ENCODE measurements around the gene S100A8. TPM values are rescaled to one million over a fixed set of nuclear protein-coding genes. Genes with fewer than 3 reads are reported as not detected.
"Not testable (repeated sequence)": the region's sequence is repeated elsewhere in the genome, so short reads cannot be mapped to it uniquely, and the experiment has no call there.

The S100A8 gene
- total RNA-seq, 2 donors from 2014 or later, result 112 to 201 TPM

DNA sequence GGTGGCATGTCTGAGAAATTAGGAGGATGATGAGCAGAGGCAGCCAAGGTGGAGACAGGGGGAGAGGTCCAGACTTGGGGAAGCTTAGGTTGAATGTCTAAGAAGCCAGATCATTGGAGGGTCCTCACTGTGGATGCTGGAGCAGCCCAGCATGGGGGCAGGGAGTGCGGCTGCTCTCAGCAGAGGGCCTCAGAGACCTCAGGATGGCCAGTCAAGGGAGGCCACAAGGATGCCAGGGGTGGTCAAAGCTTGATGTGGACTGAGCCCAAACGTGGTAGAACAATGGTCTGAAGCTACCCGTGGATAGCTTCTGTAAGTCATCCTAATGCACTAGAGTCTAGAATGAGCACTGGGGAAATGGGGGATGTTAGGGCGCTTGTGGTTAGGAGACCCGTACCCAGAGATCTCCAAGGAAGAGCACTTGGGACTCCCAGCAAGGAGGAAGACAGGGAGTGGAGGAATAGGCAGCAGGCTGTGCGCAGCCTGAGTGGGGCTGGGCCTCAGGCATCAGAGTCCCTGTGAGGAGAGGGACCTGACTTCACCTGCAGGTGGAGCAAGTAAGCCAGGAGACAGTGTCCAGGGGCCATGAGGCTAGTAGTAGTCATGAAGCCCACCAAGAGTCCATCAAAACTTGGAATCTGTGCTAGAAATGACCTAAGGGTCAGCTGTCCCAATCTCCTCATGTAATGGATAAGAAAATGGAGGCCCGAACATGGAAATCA is 37.5 kb downstream of the S100A8 start:
- intact Hi-C loops (cut with DNase I), result loop anchor here (5.0 kb wide), 2 partner anchors 139 to 214 kb away; partner anchors contain the start of gene S100A2 (in 1 of the 2)
- ATAC-seq (peak in 1 of 2 donors; percentile 5), DNase-seq (no peak)

DNA sequence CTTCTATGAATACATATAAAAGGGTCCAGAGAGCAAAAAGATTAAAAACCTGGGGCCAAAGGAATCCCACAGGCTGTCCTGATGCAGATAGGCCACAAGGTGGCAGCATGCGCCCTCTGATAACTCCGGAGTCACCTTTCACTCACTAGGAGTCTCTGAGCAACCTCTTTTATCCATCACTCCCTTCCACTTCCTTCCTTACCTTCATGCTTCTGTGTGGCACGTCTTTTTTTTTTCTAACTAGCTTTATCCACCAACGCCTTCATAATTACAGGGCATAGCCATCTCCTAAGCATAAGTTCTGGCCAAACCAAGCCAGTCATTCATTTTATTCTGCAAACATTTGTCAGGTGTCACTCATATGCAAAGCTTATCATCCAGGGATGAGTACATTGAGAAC is 38.4 kb downstream of the S100A8 start:
- intact Hi-C loops (cut with DNase I), result loop anchor here (1.0 to 5.0 kb wide), 3 partner anchors 140 to 215 kb away; partner anchors contain the start of gene S100A2 (in 1 of the 2)
- ATAC-seq (peak; percentile 75 to 82), DNase-seq (peak; percentile 72)

DNA sequence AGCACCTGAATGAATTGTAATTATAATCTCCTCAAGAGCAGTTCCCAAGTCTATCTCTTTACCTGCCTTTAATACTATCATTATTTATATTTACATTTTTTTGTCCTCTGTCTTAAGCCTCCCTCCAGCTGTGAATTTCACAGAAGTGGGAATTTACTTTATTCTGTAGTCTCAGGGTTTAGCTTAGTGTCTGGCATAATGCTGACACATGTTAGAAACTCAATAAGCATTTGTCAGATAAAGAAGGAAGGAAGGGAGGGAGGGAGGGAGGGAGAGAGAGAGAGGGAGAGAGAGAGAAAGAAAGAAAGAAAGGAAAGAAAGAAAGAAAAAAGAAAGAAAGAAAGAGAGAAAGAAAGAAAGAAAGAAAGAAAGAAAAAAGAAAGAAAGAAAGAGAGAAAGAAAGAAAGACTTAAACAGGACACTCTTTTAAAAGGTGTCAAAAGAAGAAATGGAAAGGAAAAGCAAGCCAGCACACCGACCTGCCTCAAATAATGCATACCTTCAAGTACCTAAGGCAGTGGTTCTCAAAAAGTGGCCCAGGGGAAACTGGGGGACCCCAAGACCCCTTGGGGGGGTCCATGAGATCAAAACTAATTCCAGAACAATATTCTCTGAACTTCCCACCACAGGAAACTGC is 40.4 kb downstream of the S100A8 start:
- DNase-seq (no peak), ATAC-seq (no peak)
- intact Hi-C loops (cut with DNase I), result loop anchor here (5.0 kb wide), 2 partner anchors 142 to 217 kb away; partner anchors contain the start of gene S100A2 (in 1 of the 2)

DNA sequence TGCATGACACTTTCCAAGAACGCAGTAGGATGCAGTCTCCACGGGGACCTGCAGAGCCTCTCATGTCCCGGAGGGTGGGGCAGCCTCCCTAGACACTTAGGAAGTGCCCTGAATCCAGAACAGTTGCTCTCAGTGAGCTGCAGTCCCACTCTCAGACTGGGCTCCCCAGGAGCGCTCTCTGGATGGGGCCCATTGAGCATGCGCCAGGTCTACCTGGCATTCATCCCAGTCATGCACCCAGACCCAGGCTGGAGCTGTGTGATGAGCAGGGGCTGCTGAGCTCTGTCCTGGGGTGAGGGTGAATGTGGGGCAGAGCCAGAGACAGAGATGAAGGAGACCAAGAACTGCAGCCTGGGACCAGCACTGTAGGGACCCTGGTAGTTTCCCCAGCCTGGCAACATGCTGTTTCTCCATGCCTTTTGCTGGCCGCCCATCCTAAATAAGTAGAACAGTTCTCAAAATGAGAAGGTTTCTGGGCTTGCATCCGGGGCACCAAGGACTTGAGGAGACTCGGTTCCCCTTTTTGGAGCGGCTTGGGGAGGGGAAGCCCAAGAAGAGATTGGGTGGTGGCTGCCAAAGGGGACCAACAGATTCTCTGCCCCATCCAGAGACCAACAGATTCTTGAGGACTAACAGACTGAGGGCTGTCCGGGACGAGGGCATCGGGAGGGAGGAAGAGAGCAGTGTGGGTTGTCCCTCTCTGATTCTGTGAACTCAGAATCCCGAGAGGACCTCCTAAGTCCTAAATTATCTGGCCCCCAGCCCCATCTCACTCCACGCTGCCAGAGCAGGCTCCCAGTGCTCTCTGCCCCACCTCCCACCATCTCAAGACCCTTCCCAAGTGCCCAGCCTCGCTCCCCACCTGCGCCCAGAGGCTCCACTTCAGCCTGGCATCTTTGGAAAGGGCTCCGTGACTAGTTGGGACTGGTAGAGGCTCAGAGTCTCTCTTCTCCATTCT is 41.2 kb downstream of the S100A8 start:
- DNase-seq (no peak), ATAC-seq (no peak)
- intact Hi-C loops (cut with DNase I), result loop anchor here (5.0 kb wide), 2 partner anchors 143 to 218 kb away; partner anchors contain the start of gene S100A2 (in 1 of the 2)

DNA sequence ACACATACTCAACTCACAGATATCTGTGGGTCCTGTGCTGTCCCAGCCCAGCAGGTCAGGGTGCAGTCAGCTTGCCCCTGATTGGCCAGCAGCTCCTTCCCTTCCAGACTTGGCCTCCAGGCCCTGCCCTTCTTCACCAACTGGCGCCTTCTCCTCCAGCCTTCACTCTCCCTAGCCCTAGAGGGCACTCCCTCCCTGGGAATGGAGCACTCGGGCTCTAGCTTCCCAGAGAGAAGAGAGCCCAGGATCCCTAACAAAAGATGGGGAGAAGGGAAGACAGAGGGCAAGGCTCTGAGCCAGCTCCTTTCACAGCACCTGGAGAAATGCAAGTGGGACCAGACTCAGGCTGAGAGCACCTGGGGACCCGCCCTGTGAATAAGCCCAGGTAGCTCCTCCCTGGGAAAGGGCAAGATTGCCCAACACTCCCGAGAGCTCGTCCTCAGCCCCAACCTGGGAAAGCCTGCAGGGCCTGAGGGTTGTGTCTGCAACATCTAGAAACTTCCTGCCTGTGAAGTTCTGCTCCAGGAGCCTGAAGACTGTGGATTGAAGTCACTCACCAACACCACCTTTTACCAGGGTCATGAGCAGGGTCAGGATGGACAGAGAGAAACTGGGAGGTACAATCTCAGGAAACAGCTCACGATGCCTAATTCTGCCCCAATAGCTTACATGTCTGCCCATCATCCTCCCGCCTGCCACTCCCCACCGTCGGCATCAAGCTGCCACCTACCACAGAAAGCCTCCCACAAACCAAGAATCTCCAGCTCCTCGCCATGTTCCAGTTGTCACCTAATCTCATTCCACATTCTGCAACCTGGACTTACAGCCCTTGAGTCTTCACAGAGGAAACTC is 42.1 kb downstream of the S100A8 start, which contains the start of gene PGLYRP4:
TSS of gene PGLYRP4 (minus strand) at position 331 of the 852 bp plus-strand sequence. CDS start 909 bp downstream, outside the sequence.
- intact Hi-C loops (cut with DNase I), result no loop called here
- DNase-seq, result no peak
- no peak for ATAC-seq

DNA sequence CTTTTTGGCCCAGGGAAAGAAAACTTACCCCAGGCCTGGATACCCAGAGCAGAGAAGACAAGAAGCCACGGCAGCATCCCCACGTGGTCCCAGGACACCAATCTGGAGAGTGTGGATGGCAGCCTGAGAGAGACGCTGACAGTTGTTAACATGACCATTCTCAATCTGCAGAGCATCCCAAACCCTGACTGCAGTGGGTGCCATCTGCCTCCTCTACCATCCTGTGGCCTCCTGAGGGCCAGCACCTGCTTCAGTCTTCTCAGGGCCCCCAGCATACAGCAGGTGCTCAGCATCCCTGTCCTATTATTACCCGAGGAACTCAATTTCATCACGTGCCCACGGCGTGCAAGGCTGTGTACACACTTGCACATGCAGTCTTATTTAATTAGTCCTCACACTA is 43.0 kb downstream of the S100A8 start:
- no peak for ATAC-seq
- intact Hi-C loops (cut with DNase I), result no loop called here
- no peak for DNase-seq

DNA sequence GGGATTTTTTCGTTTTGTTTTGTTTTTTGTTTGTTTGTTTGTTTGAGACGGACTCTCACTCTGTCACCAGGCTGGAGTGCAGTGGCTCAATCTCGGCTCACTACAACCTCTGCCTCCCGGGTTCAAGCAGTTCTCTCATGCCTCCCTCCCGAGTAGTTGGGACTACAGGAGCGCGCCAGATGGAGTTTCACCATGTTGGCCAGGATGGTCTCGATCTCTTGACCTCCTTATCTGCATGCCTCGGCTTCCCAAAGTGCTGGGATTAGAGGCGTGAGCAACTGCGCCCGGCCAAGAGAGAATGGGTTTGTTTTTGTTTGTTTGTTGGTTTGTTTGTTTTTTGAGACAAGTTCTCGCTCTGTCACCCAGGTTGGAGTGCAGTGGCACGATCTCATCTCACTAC is 43.8 kb downstream of the S100A8 start:
- intact Hi-C loops (cut with DNase I); DNase-seq; ATAC-seq: not testable (repeated sequence)

DNA sequence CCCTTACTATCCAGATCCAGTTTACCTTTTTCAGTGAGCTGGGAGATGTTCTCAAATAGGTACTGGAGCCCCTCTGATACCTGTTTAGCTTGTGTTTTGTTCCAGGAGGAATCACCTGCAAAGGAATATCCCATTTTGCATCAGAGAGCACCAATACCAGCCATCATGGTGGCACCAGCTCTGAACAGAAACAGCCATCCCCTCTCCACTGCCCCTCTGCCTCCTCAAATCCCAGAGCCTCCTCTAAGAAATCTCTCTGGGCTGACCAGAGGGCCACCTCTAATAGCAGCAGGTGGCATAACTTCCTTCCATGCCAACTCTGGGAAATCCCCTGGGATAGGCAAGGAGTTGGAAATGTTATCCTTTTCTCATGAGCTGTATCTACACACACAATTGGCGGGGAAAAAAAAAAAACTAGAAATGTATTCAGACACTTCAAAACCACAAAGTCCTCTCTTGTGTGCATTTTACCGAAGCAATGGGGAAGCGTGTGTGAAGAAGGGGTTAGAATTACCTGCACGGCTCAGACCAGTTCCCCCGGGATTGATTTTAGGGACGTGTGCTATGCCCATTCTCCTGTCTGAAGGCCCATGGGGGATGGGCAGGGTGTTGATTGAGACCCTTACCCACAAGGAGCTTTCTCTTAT is 44.7 kb downstream of the S100A8 start:
- intact Hi-C loops (cut with DNase I), result no loop called here
- ATAC-seq, result no peak
- DNase-seq, result no peak

DNA sequence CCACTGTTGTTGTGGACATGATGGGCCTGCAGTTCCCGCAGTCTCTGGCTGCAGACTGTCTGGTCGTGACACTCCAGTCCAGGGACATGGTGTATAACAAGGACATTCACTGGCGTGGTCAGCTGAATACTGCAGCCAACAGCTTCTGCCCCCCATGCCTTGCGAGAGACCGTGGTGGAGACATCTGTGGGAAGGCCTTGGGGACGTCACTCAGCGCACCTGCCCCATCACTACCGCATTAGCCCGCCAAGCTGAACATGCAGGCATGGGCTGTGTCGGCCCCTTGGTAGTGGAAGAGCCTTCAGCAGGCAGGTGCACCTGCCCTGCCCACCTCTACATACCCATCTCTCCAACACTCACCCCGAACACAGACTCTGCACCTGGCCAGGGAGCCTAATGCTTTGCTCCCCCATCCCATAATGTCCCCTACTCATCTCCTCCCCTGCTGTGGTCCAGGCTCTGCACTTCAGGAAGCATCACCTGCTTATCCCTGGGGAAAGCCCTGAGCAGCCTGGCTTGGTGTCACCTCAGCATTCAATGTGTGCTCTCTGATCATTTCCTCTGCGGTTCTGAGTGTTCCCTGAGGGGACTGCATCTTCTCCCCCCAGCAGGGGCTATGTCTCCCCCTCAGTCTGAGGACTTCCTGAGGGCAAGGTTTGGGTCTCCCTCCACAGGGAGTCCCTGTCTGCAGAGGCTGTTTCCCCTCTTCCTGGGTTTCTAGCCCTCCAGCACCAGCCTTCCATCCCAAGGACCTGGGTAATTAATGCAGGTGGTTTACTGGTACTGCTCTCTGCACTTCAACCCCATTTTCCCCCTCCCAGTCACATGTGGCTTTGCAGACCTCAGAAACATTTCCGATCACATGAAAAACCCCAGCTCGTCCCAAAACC is 45.4 kb downstream of the S100A8 start:
- intact Hi-C loops (cut with DNase I), result no loop called here
- no peak for ATAC-seq
- no peak for DNase-seq

DNA sequence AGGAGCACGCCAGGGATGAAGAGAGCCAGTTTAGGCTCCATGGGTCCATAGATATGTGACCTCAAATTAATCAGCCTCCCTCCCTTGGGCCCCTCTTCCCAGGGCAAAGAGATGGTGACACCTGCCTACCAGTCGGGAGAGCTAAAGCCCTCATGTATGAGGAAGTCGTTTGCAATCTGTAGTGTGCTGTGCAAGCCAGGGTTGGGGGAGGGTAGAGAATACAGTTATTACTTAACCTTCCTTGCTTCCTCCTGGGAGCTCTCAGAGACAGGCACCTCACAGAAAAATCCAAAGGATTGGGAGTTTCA is 46.2 kb downstream of the S100A8 start:
- ATAC-seq (peak in 1 of 2 donors; percentile 15), DNase-seq (no peak)
- intact Hi-C loops (cut with DNase I), result no loop called here

DNA sequence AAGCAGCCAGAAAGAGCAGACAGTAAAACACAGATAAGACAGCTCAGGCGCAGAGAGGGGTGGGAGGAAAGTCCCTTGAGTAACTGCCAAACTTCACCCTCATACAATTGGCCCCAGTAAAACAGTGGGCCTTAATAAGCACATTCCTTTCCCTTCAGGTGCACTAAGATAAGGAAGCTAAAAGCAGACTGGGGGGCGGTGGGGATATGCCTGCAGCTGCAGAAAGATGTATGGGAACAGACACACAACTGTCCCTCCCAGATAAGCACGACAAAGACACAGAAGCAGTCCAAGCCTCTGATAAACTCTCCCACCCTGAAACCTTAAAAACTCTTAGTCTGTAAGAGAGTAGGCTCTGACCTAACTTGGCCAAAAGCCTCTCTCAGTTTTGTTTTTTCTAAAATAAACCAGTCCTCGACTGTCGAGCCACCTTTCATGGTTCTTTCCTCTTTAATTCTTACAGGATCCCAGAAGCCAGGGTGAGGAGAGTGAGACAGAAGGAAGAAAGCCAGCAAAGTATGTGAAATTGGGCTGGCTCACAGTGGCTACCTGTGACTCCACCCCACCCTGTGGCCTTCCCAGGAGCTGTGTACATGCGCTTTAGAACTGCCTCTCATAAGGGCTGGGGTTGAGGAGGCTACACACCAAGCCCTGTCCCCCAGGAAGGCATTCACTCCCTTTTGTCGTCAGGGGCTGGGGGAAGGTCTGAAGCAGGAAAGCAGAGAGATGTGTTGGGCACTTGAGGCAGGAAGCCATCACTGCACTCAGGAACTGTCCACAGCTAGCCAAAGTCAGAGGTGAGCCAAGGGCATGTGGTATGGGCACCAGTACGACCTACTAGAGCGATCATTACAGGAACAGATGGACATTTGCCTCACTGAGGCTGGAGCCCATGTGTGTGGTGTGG is 46.8 kb downstream of the S100A8 start:
- DNase-seq (no peak), ATAC-seq (no peak)
- intact Hi-C loops (cut with DNase I), result no loop called here

DNA sequence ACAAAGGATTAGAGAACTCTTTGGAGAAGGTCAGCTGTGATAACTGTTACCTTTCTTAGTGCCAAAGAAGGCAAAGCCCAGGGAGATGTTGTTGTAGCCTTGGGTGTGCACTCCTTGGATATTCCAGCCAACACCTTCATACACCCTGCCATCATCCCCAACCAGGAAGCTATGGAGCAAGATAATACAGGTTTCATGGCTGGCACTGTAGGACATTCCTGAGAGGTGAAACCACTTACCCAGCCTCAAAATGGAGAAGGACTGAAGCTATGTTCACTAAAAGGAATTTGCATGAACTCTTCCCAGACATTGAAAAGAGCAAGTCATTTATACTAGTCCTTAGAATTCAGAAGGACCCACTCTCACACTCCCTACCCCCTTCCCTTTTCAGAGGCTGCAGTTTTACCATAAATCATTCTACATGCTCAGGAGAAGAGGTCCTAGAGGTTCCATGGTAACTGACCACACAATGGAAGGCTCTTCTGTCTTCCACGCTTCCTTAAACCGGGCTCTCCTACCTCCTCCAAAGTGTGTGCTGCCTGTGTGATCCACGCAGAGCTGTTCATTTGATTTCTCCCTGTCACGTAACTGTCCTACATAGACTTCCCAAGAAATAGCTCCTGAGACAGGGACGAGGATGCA is 47.7 kb downstream of the S100A8 start:
- no peak for ATAC-seq
- DNase-seq, result no peak
- intact Hi-C loops (cut with DNase I), result no loop called here

DNA sequence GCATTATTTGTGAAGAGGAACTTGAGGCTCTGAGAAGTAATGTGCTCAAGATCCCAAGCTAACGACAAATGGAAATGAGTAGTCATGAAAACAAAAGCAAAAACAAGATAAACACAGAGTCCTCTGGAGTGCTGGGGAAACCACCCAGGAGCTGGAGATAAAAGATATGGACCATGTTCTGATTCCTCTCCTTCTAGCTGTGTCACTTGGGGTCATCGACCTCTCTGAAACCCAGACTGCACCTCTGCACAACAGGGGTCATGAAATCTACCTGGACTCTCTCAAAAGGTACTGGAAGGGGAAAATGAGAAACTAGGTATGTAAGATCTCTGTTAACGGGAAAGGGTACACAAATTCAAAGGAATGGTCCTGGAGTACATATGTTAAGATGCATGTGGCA is 48.7 kb downstream of the S100A8 start:
- DNase-seq, result no peak
- ATAC-seq, result no peak
- intact Hi-C loops (cut with DNase I), result no loop called here

DNA sequence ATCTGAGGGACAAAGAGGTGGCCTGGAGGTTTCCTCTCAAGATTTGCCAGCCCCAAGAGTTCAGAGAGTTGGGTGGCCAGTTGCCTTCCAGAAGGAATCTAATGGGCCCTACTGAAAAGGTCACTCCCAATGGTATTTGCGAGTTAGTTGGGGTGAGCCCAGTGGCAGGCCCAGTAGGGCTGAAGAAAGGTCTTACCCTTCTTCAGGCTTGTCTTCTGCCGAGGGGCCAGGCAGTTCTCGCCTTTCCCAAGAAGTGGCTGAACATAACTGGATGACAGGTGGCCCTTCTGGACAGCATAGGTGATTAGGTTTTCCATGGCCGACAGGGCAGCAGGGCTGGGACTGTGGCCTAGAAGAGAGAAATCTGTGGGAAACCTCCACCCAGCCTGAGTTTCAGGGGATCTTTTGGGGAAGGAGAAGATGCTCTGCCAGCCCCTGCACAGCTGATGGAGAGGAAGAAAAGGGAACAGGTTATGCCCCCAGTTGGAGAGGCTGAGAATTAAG is 49.4 kb downstream of the S100A8 start:
- intact Hi-C loops (cut with DNase I), result no loop called here
- no peak for DNase-seq
- ATAC-seq, result no peak

DNA sequence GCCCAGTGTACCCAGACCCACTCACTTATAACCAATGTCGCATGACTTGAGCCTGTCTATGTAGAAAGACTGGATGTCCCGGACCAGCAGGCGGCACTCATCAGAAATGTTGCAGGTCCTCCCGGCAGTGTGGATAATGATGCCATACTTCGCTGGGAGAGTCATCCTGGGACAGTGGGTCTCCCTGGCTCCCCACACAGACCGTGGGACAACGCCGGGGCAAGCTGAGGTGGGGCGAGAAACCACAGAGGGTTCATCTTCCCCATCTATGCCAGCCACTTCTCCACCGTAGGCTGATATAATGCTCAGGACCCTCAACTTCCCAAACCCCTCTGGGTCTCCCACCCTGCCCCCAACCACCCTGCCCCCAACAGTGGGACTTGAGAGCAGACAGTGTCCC is 50.5 kb downstream of the S100A8 start:
- ATAC-seq, result no peak
- DNase-seq, result no peak
- intact Hi-C loops (cut with DNase I), result no loop called here

Data from left cardiac atrium (tissue), 4 donors.